H1 (cell line): ENCODE data around the gene ETS1. TPM values are rescaled to one million over a fixed set of nuclear protein-coding genes. Genes with fewer than 3 reads are reported as not detected.

Experiments used
- CTCF ChIA-PET: fragments of 300-600 bp; sonication (Branson Sonifier 250); formaldehyde crosslinking; loops from one replicate; lab custom pipeline; 2021; ENCODE audit not compliant: partially characterized antibody; lab: Charles Lee
- POLR2A ChIA-PET: fragments of 300-600 bp; sonication (Branson Sonifier 250); formaldehyde crosslinking; loops from one replicate; lab custom pipeline; 2021; ENCODE audit warnings: inconsistent platforms; ENCODE audit not compliant: partially characterized antibody; lab: Charles Lee
- DNase-seq, 2 experiments: peaks; one replicate each; pipeline versions ENCODE4 v3.0.0 to v3.0.0-alpha.2; 2010 to 2022; ENCODE audit warnings: low spot score in 2 of 2, low read depth in 1 of 2, mixed read lengths in 1 of 2
- FAIRE-seq: peaks from 2 replicates; lab custom pipeline; 2011; peaks lifted over from hg19 to GRCh38; lab: Jason Lieb, UNC
- H2AFZ ChIP-seq: 2 replicates; pipeline ENCODE4 v1.8.1; 2012; ENCODE audit warnings: low read length, inconsistent platforms
- H2AK5ac ChIP-seq: 2 replicates; pipeline ENCODE4 v1.6.1; 2013; ENCODE audit warnings: low read depth, low read length
- H2BK120ac ChIP-seq: replicated peaks from 2 replicates; pipeline ENCODE3; 2013; ENCODE audit warnings: low read depth, low read length, inconsistent platforms
- H2BK12ac ChIP-seq: 2 replicates; pipeline ENCODE4 v1.6.1; 2013; ENCODE audit warnings: low read depth, low read length
- H2BK15ac ChIP-seq: 2 replicates; pipeline ENCODE4 v1.6.1; 2013; ENCODE audit warnings: low read length
- H2BK20ac ChIP-seq: 2 replicates; pipeline ENCODE4 v1.6.1; 2013; ENCODE audit warnings: low read length
- H2BK5ac ChIP-seq: 2 replicates; pipeline ENCODE4 v1.6.1; 2013; ENCODE audit warnings: low read depth, low read length
- H3K14ac ChIP-seq: 2 replicates; pipeline ENCODE4 v1.6.1; 2013; ENCODE audit warnings: inconsistent platforms; ENCODE audit not compliant: insufficient read length
- H3K18ac ChIP-seq: 2 replicates; pipeline ENCODE4 v1.6.1; 2013; ENCODE audit warnings: low read length; ENCODE audit errors: extremely low read depth
- H3K23ac ChIP-seq: 2 replicates; pipeline ENCODE4 v1.6.1; 2013; ENCODE audit warnings: inconsistent platforms; ENCODE audit not compliant: insufficient read length
- H3K23me2 ChIP-seq: 2 replicates; pipeline ENCODE4 v1.6.1; 2013; ENCODE audit warnings: low read depth, low read length
- H3K27ac ChIP-seq: 2 replicates; pipeline ENCODE4 v1.6.1; 2011; ENCODE audit warnings: low read depth, low read length, inconsistent platforms
- H3K27me3 ChIP-seq, 4 experiments: replicated peaks in 1 of 4; 1 replicate in 1 of 4; 2 replicates in 3 of 4; pipeline versions ENCODE4 v1.6.1 to v1.8.1; 2011 to 2013; ENCODE audit warnings: low read length in 3 of 4, mild to moderate bottlenecking in 3 of 4, inconsistent platforms in 2 of 4, mixed read lengths in 2 of 4, moderate library complexity in 1 of 4; ENCODE audit not compliant: control insufficient read depth in 3 of 4, insufficient read depth in 3 of 4; ENCODE audit errors: extremely low read depth in 1 of 4
- H3K36me3 ChIP-seq, 4 experiments: 2 replicates each; pipeline versions ENCODE4 v1.6.1 to v1.8.1; 2011 to 2013; ENCODE audit warnings: mild to moderate bottlenecking in 4 of 4, low read length in 3 of 4, moderate library complexity in 2 of 4, control low read depth in 1 of 4, inconsistent platforms in 1 of 4; ENCODE audit not compliant: insufficient read depth in 4 of 4, control insufficient read depth in 2 of 4
- H3K4ac ChIP-seq: replicated peaks from 2 replicates; pipeline ENCODE3; 2013; ENCODE audit warnings: low read length, low read depth, mixed read lengths, inconsistent platforms; ENCODE audit not compliant: insufficient read length
- H3K4me1 ChIP-seq, 4 experiments: replicated peaks in 1 of 4; 1 replicate in 1 of 4; 2 replicates in 3 of 4; pipeline versions ENCODE4 v1.6.1 to v1.8.1; 2011 to 2013; ENCODE audit warnings: low read length in 3 of 4, inconsistent platforms in 2 of 4, mixed read lengths in 1 of 4; ENCODE audit not compliant: insufficient read depth in 4 of 4, control insufficient read depth in 3 of 4
- H3K4me2 ChIP-seq, 2 experiments: 2 replicates each; pipeline versions ENCODE4 v1.6.1 to v1.8.1; 2011 to 2013; ENCODE audit warnings: low read depth in 2 of 2, low read length in 2 of 2, control low read depth in 1 of 2, inconsistent platforms in 1 of 2, mild to moderate bottlenecking in 1 of 2; ENCODE audit not compliant: insufficient read depth in 1 of 2
- H3K4me3 ChIP-seq, 4 experiments: fragments of 200-600, 300-600 bp in 1 of 4; sonication (generic), shearing (Covaris generic), sonication (Bioruptor Twin) in 1 of 4; 2 replicates each; pipeline versions ENCODE4 v1.5.1 to v1.8.1; 2011 to 2016; ENCODE audit warnings: low read length in 4 of 4, low read depth in 3 of 4, control low read depth in 2 of 4, inconsistent platforms in 2 of 4, mild to moderate bottlenecking in 2 of 4, mixed read lengths in 1 of 4, moderate library complexity in 1 of 4; ENCODE audit not compliant: insufficient read depth in 2 of 4; ENCODE audit errors: extremely low read depth in 1 of 4
- H3K56ac ChIP-seq: replicated peaks from 2 replicates; pipeline ENCODE3; 2013; ENCODE audit warnings: low read depth, mild to moderate bottlenecking, mixed read lengths, low read length, inconsistent platforms; ENCODE audit not compliant: insufficient read length
- H3K79me1 ChIP-seq: 2 replicates; pipeline ENCODE4 v1.6.1; 2013; ENCODE audit warnings: low read depth, low read length, control low read depth
- H3K79me2 ChIP-seq, 2 experiments: 2 replicates each; pipeline versions ENCODE4 v1.6.1 to v1.8.1; 2012 to 2013; ENCODE audit warnings: low read length in 2 of 2, mild to moderate bottlenecking in 2 of 2, inconsistent platforms in 1 of 2; ENCODE audit not compliant: insufficient read depth in 2 of 2, control insufficient read depth in 1 of 2
- H3K9ac ChIP-seq, 4 experiments: replicated peaks in 1 of 4; 1 replicate in 1 of 4; 2 replicates in 3 of 4; pipeline versions ENCODE4 v1.6.1 to v1.8.1; 2011 to 2013; ENCODE audit warnings: low read depth in 3 of 4, low read length in 3 of 4, control low read depth in 2 of 4, mild to moderate bottlenecking in 2 of 4, moderate library complexity in 2 of 4, inconsistent platforms in 1 of 4; ENCODE audit errors: extremely low read depth in 1 of 4
- H3K9me3 ChIP-seq, 2 experiments: 2 replicates each; pipeline versions ENCODE4 v1.6.1 to v1.8.1; 2012 to 2013; ENCODE audit warnings: mild to moderate bottlenecking in 2 of 2, moderate library complexity in 2 of 2, control low read depth in 1 of 2, inconsistent platforms in 1 of 2, low read depth in 1 of 2, low read length in 1 of 2, mixed read lengths in 1 of 2; ENCODE audit not compliant: insufficient read depth in 2 of 2
- H4K20me1 ChIP-seq, 2 experiments: replicated peaks in 1 of 2; 2 replicates each; pipeline versions ENCODE3 to v1.8.1; 2011 to 2013; ENCODE audit warnings: inconsistent platforms in 2 of 2, low read length in 2 of 2, mild to moderate bottlenecking in 1 of 2; ENCODE audit not compliant: insufficient read depth in 2 of 2, control insufficient read depth in 1 of 2
- H4K5ac ChIP-seq: 2 replicates; pipeline ENCODE4 v1.6.1; 2013; ENCODE audit warnings: low read length, low read depth, mixed read lengths, inconsistent platforms; ENCODE audit not compliant: insufficient read length
- H4K8ac ChIP-seq: 2 replicates; pipeline ENCODE4 v1.8.0; 2013; ENCODE audit warnings: mild to moderate bottlenecking, moderate library complexity, low read length, inconsistent platforms; ENCODE audit not compliant: insufficient read depth; ENCODE audit errors: extremely low read depth
- H4K91ac ChIP-seq: replicated peaks from 2 replicates; pipeline ENCODE3; 2013; ENCODE audit warnings: low read length, mixed read lengths, inconsistent platforms; ENCODE audit not compliant: insufficient read length
- CBX5 ChIP-seq: fragments of 300-800, 300-1000 bp; sonication (generic); IDR thresholded peaks from 2 replicates; pipeline ENCODE4 v1.7.1; 2016; ENCODE audit warnings: antibody characterized with exemption, low read length, low read depth
- CBX8 ChIP-seq: fragments of 300-800, 300-1000 bp; sonication (generic); IDR thresholded peaks from 2 replicates; pipeline ENCODE4 v1.7.1; 2016; ENCODE audit warnings: low read depth, low read length, borderline replicate concordance
- EP300 ChIP-seq, 2 experiments: IDR thresholded peaks; 1 replicate in 1 of 2; 2 replicates in 1 of 2; pipeline ENCODE4 v1.6.1; 2011 to 2012; ENCODE audit warnings: low read depth in 2 of 2, low read length in 2 of 2, mild to moderate bottlenecking in 2 of 2, borderline replicate concordance in 1 of 2, inconsistent platforms in 1 of 2, moderate library complexity in 1 of 2
- GTF2F1 ChIP-seq: IDR thresholded peaks from 2 replicates; pipeline ENCODE4 v1.6.1; 2012; ENCODE audit warnings: low read depth, low read length, improper control_type of control experiment, borderline replicate concordance
- KDM5A ChIP-seq: fragments of 200-600 bp; IDR thresholded peaks from 2 replicates; pipeline ENCODE4 v1.7.1; 2012; ENCODE audit warnings: mild to moderate bottlenecking, low read length, inconsistent platforms, mixed read lengths
- NRF1 ChIP-seq: IDR thresholded peaks from 2 replicates; pipeline ENCODE4 v1.6.1; 2011; ENCODE audit warnings: mild to moderate bottlenecking, low read depth, low read length, improper control_type of control experiment
- TAF7 ChIP-seq: optimal IDR thresholded peaks from 2 replicates; pipeline ENCODE3; 2011; ENCODE audit warnings: low read depth, mild to moderate bottlenecking, inconsistent platforms, low read length, moderate library complexity, borderline replicate concordance
- WGBS, 2 experiments: shearing (Covaris generic) in 1 of 2; methylation state at CpG; one replicate each; pipeline versions ENCODE4 v1.1.6 to v1.1.7; 2013 to 2015; ENCODE audit warnings: low lambda C conversion rate in 2 of 2, mixed read lengths in 2 of 2, inconsistent platforms in 1 of 2, low coverage in 1 of 2, missing lambda C conversion rate in 1 of 2; ENCODE audit not compliant: insufficient replicate concordance in 2 of 2, insufficient coverage in 1 of 2, insufficient read length in 1 of 2; ENCODE audit errors: extremely low coverage in 1 of 2, missing lambda C conversion rate in 1 of 2; 5-methylcytosine and 5-hydroxymethylcytosine counted together
- polyA plus RNA-seq, 7 experiments: library from polyadenylated mRNA; depleted of rRNA in 3 of 7; stranded (reverse) in 5 of 7; unstranded in 2 of 7; fragments of >200 nt in 5 of 7; fragments of 200-250 nt in 2 of 7; gene quantifications; 1 replicate in 5 of 7; 2 replicates in 1 of 7; 4 replicates in 1 of 7; pipeline versions ENCODE4 v1.2.1 to v1.2.3, GENCODE V29; 2011 to 2013; ENCODE audit warnings: missing spikeins in 2 of 7, mixed read lengths in 2 of 7
- total RNA-seq: library from RNA; stranded (reverse); fragmentation: NEBNext Ultra II Directional; extraction: Animal tissue kit (Norgen Biotek cat#: 25700); gene quantifications from 2 replicates; pipeline ENCODE4 v1.2.1, GENCODE V29; 2021

ETS1 gene
- total and polyA plus RNA-seq, 2 of the 8 experiments (the other 6 are each of a cell fraction or from before 2014, with no cell fraction given), result 10.0 to 35.3 TPM

- Histone ChIP-seq H2BK12ac (no peak overlapping the region), H3K27ac (no peak overlapping the region), H3K79me1 (no peaks in the 10 kb centered on the region), H3K4me2 (no peak overlapping the region), H3K79me2 (no peaks in the 10 kb centered on the region), H3K23me2 (no peaks in the 10 kb centered on the region), H3K36me3 (no peaks in the 10 kb centered on the region), H3K4me3 (no peak overlapping the region), H3K14ac (no peak overlapping the region), H4K5ac (no peak overlapping the region), H3K4ac (no peak overlapping the region), H3K27me3 (no peaks in the 10 kb centered on the region; a peak in 1 of 7 replicates), H2BK20ac (no peak overlapping the region), H3K4me1 (no peaks in the 10 kb centered on the region; a peak in 4 of 7 replicates), H4K8ac (no peak overlapping the region), H2BK5ac (no peak overlapping the region), H3K23ac (no peak overlapping the region), H3K9ac (no peak overlapping the region), H2AFZ (no peak overlapping the region), H2BK15ac (no peak overlapping the region), H3K56ac (no peak overlapping the region), H2BK120ac (no peak overlapping the region), H4K20me1 (no peaks in the 10 kb centered on the region), H3K18ac (no peak overlapping the region), H3K9me3 (no peaks in the 10 kb centered on the region), H2AK5ac (no peak overlapping the region), H4K91ac (no peak overlapping the region)
- WGBS, 2 experiments, result 82% methylated on average over 11 of the region's 11 CpGs; no CpG with 5 or more reads in 1 of the 2 experiments
- FAIRE-seq (no peak), DNase-seq (no peak)
- ChIA-PET CTCF (interaction anchor here (1.1 to 22.9 kb wide), 3 partner anchors 11 to 216 kb away, joined by 3 to 319 read pairs (median 7); no protein-coding TSS in a partner anchor), POLR2A (no interaction called here)
- TF ChIP-seq KDM5A (no peak), CBX8 (no peak), NRF1 (no peak), EP300 (IDR thresholded peaks at IDR 0.05; ENCODE audit: borderline replicate concordance in 1 of 2, low read depth in 2 of 2, low read length in 2 of 2) (no peak), TAF7 (no peak), GTF2F1 (no peak), CBX5 (no peak)
These were observed 27.7 kb upstream of the ETS1 start for GRCh38 chr11:128615076-128615475.
